Measurements from ENCODE around the gene MACF1.

The MACF1 gene

GRCh38 chr1:39393645-39394044, 189.2 kb downstream of the MACF1 start:
- FAIRE-seq (no peak), DNase-seq (ENCODE audit: insufficient read length) (no peak)
- TF ChIP-seq POLR2A (IDR thresholded peaks at IDR 0.05; ENCODE audit: low read depth, low read length): no peak
- no peak for TF ChIP-seq TAF1 (IDR thresholded peaks at IDR 0.05; ENCODE audit: borderline replicate concordance, low read depth, low read length)
- no peak for TF ChIP-seq POLR2AphosphoS5 (IDR thresholded peaks at IDR 0.05; ENCODE audit: low read depth, low read length)

- TF ChIP-seq TAF1 (IDR thresholded peaks at IDR 0.05; ENCODE audit: borderline replicate concordance, low read depth, low read length): no peak
- no peak for TF ChIP-seq POLR2A (IDR thresholded peaks at IDR 0.05; ENCODE audit: low read depth, low read length)
- TF ChIP-seq POLR2AphosphoS5 (IDR thresholded peaks at IDR 0.05; ENCODE audit: low read depth, low read length): no peak
- FAIRE-seq (no peak), DNase-seq (ENCODE audit: insufficient read length) (no peak)
These were observed 189.6 kb downstream of the MACF1 start for GRCh38 chr1:39394059-39394458.

GRCh38 chr1:39394598-39394997, 190.1 kb downstream of the MACF1 start:
- TF ChIP-seq POLR2A (IDR thresholded peaks at IDR 0.05; ENCODE audit: low read depth, low read length): no peak
- TF ChIP-seq TAF1 (IDR thresholded peaks at IDR 0.05; ENCODE audit: borderline replicate concordance, low read depth, low read length): no peak
- no peak for TF ChIP-seq POLR2AphosphoS5 (IDR thresholded peaks at IDR 0.05; ENCODE audit: low read depth, low read length)
- no peak for DNase-seq (ENCODE audit: insufficient read length)
- FAIRE-seq: no peak

- FAIRE-seq: no peak
- TF ChIP-seq POLR2AphosphoS5 (IDR thresholded peaks at IDR 0.05; ENCODE audit: low read depth, low read length): no peak
- no peak for TF ChIP-seq POLR2A (IDR thresholded peaks at IDR 0.05; ENCODE audit: low read depth, low read length)
- no peak for TF ChIP-seq TAF1 (IDR thresholded peaks at IDR 0.05; ENCODE audit: borderline replicate concordance, low read depth, low read length)
- no peak for DNase-seq (ENCODE audit: insufficient read length)
These were observed 190.9 kb downstream of the MACF1 start for GRCh38 chr1:39395357-39395831.

GRCh38 chr1:39396671-39397070, 192.2 kb downstream of the MACF1 start:
- FAIRE-seq (no peak), DNase-seq (ENCODE audit: insufficient read length) (no peak)
- TF ChIP-seq POLR2AphosphoS5 (IDR thresholded peaks at IDR 0.05; ENCODE audit: low read depth, low read length) (no peak), POLR2A (IDR thresholded peaks at IDR 0.05; ENCODE audit: low read depth, low read length) (no peak), TAF1 (IDR thresholded peaks at IDR 0.05; ENCODE audit: borderline replicate concordance, low read depth, low read length) (no peak)

- no peak for DNase-seq (ENCODE audit: insufficient read length)
- FAIRE-seq: no peak
- no peak for TF ChIP-seq POLR2AphosphoS5 (IDR thresholded peaks at IDR 0.05; ENCODE audit: low read depth, low read length)
- no peak for TF ChIP-seq TAF1 (IDR thresholded peaks at IDR 0.05; ENCODE audit: borderline replicate concordance, low read depth, low read length)
- TF ChIP-seq POLR2A (IDR thresholded peaks at IDR 0.05; ENCODE audit: low read depth, low read length): no peak
These were observed 193.0 kb downstream of the MACF1 start for GRCh38 chr1:39397487-39397886.

GRCh38 chr1:39398278-39399021, 194.0 kb downstream of the MACF1 start:
- TF ChIP-seq POLR2AphosphoS5 (IDR thresholded peaks at IDR 0.05; ENCODE audit: low read depth, low read length) (no peak), POLR2A (IDR thresholded peaks at IDR 0.05; ENCODE audit: low read depth, low read length) (no peak), TAF1 (IDR thresholded peaks at IDR 0.05; ENCODE audit: borderline replicate concordance, low read depth, low read length) (no peak)
- DNase-seq (ENCODE audit: insufficient read length): no peak
- peak; percentile 24 for FAIRE-seq

GRCh38 chr1:39401106-39401505, 196.6 kb downstream of the MACF1 start:
- DNase-seq (ENCODE audit: insufficient read length) (no peak), FAIRE-seq (no peak)
- TF ChIP-seq POLR2AphosphoS5 (IDR thresholded peaks at IDR 0.05; ENCODE audit: low read depth, low read length) (no peak), TAF1 (IDR thresholded peaks at IDR 0.05; ENCODE audit: borderline replicate concordance, low read depth, low read length) (no peak), POLR2A (IDR thresholded peaks at IDR 0.05; ENCODE audit: low read depth, low read length) (no peak)

GRCh38 chr1:39404876-39405275, 200.4 kb downstream of the MACF1 start:
- TF ChIP-seq TAF1 (IDR thresholded peaks at IDR 0.05; ENCODE audit: borderline replicate concordance, low read depth, low read length): no peak
- no peak for TF ChIP-seq POLR2A (IDR thresholded peaks at IDR 0.05; ENCODE audit: low read depth, low read length)
- TF ChIP-seq POLR2AphosphoS5 (IDR thresholded peaks at IDR 0.05; ENCODE audit: low read depth, low read length): no peak
- DNase-seq (ENCODE audit: insufficient read length): no peak
- FAIRE-seq: no peak

- TF ChIP-seq POLR2A (IDR thresholded peaks at IDR 0.05; ENCODE audit: low read depth, low read length): no peak
- no peak for DNase-seq (ENCODE audit: insufficient read length)
- FAIRE-seq: no peak
These were observed 200.9 kb downstream of the MACF1 start for GRCh38 chr1:39405358-39405757.

- DNase-seq (ENCODE audit: insufficient read length) (no peak), FAIRE-seq (no peak)
- TF ChIP-seq POLR2A (IDR thresholded peaks at IDR 0.05; ENCODE audit: low read depth, low read length) (no peak), TAF1 (IDR thresholded peaks at IDR 0.05; ENCODE audit: borderline replicate concordance, low read depth, low read length) (no peak), POLR2AphosphoS5 (IDR thresholded peaks at IDR 0.05; ENCODE audit: low read depth, low read length) (no peak)
These were observed 202.3 kb downstream of the MACF1 start for GRCh38 chr1:39406533-39407450.
